Measurements from ENCODE around the gene TMEM117.

TMEM117 gene

DNA sequence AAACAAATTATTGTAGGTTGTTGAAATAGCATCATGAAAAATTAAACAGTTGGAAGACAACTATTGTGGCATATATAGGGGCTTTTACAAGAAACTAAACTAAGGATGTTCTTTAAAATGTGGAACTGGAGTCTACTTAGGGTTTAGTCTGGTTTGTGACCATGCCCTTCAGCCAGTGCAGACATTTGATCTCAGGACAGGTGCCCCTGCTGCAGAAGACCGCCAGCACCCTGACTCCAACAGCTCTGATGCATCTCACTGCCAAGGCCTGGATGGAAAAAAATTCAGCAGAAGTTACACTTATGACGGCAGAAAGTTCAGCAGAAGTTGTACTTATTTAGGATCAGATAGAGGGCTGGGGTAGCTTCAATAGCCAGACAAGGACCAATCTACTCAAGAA is 51.5 kb downstream of the TMEM117 start:
- DNase-seq: no peak

- DNase-seq: no peak
Measured at GRCh38 chr12:43891856-43892574, 56.1 kb downstream of the TMEM117 start.

DNA sequence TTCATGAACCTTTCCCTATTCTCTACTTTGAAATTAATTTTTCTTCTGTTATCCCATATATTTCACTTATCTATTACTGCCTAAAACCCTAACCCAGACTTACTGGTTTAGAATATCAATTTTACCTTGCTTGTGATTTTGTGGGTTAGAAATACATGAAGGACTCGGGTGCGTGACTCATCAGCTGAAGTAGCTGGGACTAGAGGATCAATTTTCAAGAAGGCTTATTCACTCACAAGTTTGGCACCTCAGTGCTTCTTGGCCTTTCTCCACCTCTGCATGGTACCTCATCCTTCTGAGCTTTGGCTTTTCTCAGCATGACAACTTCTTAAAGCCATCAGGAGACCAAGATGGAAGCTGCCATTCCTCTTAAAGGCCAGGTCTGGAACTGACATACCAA is 57.8 kb downstream of the TMEM117 start:
- no peak for DNase-seq

DNA sequence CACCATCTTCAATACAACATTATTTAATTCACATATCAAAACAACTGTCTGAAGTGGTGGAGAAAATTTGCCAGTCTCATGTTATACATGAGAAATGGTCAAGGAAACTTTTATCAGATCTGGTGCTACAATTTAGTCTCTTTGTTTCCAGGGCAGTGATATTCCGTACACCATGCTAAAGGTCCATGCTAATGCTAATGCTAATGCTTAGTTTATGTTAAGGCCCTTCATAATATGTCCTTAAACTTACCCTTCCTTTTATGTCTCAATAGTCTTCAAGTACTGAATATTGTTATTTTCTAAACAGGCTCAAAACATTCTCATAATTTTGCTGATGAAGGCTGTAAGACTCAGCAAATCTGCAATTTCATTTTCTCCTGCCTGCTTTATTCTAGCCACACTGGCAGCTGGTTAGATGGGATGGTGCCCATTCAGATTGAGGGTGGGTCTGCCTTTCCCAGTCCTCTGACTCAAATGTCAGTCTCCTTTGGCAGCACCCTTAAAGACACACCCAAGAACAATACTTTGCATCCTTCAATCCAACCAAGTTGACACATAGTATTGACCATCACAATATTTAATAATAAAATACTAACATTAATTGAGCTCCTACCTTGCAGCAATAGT is 59.8 kb downstream of the TMEM117 start:
- no peak for DNase-seq

GRCh38 chr12:43896496-43896895 is 60.6 kb downstream of the TMEM117 start:
- no peak for DNase-seq

DNA sequence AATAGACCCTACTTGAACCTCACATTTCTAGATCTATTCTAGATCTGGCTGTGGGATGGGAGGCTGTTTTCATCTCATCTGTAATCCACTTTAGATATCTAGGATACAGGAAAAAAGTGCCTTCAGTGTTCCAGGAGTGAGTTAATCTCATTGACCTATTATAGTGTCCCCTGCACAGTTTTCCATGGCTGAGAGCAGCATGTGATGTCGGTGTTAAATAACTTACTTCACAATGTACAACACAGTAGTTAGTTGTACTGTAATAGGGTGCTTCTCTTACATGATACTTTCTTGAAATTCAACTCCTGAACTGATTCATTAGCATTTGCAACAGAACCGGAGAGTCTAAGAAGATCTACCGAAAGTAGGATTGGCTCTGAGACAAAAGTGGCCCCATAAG is 62.6 kb downstream of the TMEM117 start:
- DNase-seq: no peak

GRCh38 chr12:43899574-43899973 is 63.7 kb downstream of the TMEM117 start:
- no peak for DNase-seq

DNA sequence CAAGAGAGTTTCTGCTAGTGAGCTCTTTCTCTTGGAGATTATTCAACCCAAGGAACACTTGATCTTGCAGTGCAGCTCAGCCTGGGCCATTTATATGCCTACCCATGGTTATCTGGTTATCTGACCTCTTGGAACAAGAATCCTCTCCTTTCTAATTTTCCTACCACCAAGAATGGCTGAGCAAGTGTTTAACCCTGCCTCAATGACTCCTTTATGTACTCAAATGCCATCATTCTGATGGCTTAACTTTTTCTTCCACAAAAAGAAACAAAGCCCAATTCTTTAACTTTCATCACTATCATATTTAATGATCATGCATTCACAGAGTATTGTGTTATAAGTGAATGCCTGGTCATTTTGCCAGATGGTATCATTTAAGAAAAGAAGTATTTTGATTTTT is 67.8 kb downstream of the TMEM117 start:
- no peak for DNase-seq

DNA sequence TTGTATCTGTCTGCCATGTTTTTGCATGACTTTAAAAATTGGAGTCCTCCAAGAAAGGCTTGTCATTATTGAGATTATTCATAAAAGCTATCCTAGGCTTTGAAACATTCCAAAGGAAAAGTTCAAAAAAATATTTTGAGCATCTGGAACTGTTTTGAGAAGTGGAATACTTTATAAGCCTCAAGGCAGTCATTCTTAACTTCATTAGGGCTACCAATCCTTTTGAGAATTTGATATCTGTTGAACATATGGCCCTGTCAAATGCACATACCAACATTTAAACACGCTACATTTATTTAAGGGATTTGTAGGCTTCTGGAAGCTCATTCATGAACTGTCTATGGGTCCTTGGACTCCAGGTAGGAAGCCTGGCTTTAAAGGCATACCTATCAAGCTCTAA is 77.0 kb downstream of the TMEM117 start:
- no peak for DNase-seq

- DNase-seq: no peak
Measured at GRCh38 chr12:43914391-43914790, 78.5 kb downstream of the TMEM117 start.

- DNase-seq: no peak
Measured at GRCh38 chr12:43914923-43915468, 79.1 kb downstream of the TMEM117 start.

DNA sequence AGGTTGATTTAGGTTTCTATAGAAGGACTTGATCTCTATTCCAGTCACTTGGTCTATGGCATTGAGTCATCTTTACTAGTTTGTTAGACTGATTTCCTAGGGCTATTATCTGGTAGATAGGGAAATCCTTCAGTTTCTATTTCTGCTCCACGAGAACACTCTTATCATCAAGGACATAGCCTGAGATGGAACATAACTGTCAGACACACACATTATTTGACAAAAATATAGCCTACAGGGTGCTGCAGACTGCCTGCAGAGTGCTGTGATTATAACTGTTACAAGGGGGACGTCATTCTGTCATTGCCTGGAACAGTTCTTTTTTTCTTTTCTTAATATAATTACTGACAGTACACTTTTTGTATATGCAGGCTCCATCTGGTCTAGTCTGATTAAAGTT is 82.0 kb downstream of the TMEM117 start:
- DNase-seq: no peak

- DNase-seq: no peak
Measured at GRCh38 chr12:43921666-43922337, 85.9 kb downstream of the TMEM117 start.

DNA sequence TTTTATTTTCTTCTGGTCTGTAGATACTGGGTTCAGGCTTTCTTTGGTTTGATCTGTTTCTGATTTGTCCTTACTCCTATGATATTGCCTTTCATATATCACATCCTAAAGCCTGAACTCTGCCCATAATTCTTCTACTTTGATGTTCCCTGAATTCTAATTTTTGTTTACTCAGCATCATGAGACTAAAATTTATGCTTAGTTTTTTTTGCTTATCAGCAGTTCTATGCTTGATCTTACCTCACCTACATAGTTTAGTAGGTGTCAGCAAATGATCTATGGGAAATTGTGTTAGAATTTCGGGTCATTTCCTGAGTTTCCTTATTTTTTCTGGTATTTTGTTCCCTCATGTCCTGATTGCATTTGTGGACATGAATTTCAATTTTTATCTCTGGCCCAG is 94.2 kb downstream of the TMEM117 start:
- no peak for DNase-seq

GRCh38 chr12:43931187-43931586 is 95.3 kb downstream of the TMEM117 start:
- DNase-seq: no peak

- no peak for DNase-seq
Measured at GRCh38 chr12:43935581-43935980, 99.7 kb downstream of the TMEM117 start.

DNA sequence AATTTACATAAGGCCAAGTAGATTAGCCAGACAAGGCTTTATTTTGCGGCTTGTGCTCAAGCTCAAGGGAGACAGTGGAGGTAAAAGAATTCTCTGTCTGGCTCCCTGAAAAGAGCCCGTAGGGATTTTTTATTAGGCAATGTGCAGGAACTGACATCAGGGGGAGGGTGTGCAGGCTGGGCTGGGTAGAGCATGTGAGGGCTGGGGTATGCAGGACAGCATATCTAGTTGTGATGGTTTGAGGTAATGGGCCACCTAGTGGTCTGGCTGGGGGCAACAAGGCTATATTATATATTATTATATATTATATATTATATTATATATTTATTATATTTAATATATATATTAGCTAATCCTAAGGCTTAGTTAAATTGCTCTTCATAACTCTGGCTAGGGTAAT is 102.1 kb downstream of the TMEM117 start:
- DNase-seq: no peak

DNA sequence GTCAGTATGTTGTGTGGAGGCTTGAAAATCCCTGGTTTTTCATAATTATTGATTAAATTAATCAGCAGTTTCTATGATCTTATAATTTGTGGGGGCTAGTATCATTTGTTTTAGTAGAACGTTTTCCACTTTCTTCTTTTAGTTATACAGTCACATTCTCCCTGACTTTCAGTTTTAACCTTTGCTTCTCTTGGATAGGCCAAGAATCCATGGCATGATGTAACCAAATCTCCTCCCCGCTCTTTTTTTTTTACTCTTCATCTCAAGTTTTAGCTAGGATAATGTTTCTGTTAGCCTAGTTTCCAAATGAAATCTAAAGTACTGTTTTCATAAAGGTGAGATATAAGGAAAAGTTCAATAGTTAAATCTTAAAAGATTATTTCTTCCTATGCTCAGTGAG is 106.5 kb downstream of the TMEM117 start:
- DNase-seq: no peak

- no peak for DNase-seq
Measured at GRCh38 chr12:43945983-43946382, 110.1 kb downstream of the TMEM117 start.

GRCh38 chr12:43951286-43951685 is 115.4 kb downstream of the TMEM117 start:
- DNase-seq: no peak

DNA sequence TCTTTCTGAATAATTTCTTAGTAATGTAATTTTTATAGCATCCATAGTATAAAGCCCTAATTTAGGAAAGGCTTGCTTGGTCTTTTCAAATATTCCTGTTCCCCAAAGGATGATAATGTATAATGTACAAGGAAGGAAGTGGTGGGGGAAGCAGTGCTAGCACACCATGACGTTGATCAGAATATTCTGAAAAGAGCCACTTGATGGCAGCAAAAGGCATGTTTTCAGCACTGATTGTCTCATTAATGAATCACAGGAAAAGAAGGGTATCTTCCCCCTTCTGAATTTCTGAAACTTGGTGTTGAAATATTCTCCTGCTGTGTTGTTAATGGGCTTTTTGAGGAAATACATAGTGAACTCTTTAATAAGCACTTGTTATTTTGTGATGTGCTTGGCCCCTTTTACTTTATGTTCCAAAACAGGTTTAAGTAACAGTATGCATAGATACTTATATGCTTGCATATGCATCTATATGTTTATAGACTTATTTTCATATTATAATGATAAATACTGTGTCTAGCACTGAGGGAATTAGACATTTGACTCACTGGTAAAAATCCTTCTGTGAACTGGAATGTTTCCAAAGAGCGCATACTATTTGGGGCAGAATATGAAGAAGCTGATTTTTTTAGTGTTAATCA is 122.0 kb downstream of the TMEM117 start:
- no peak for DNase-seq

DNA sequence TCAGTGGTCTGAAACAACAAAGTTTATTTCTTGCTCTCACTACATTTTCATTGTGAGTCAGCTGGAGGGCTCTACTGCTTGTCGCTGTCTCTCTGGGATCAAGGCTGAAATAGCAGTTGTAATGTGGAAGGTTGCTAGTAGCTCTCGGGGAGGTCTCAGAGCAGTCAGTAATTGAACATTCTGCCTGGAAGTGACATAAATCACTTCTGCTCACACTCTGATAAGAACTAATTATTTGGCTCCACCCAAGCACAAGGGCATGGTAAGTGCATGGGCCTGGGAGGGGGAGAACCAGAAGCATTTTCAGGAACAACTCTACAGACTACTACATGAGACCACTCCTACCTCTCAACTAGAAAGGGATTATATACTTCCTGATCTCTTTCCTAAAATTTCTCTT is 128.2 kb downstream of the TMEM117 start:
- DNase-seq: no peak

- DNase-seq: no peak
Measured at GRCh38 chr12:43964961-43965360, 129.1 kb downstream of the TMEM117 start.

DNA sequence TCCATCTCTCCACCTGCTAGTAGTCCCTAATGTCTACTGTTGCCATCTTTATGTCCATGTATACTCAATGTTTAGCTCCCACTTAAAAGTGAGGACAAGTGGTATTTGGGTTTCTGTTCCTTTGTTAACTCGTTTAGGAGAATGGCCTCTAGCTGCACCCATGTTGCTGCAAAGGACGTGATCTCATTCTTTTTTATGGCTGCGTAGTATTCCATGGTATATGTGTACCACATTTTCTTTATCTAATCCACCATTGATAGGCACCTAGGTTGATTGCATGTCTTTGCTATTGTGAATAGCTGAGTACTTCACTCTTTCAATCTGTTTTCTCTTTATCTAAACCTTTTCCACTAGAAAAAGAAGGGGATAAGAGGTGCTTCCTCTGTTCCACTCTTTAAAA is 130.0 kb downstream of the TMEM117 start:
- DNase-seq: no peak
